K562 (cell line): ENCODE measurements around the gene ANXA3. TPM values are rescaled to one million over a fixed set of nuclear protein-coding genes. Genes with fewer than 3 reads are reported as not detected.
A peak's percentile ranks its signal among the peaks of the same experiment; 100 is the strongest.

Source experiments
- ATF1 ChIP-seq, 2 experiments: fragments of 450-650 bp in 1 of 2; IDR thresholded peaks; 2 replicates each; pipeline ENCODE4 v1.6.1; 2016; ENCODE audit warnings: missing compliant biosample characterization in 1 of 2, missing genetic modification characterization in 1 of 2
- BACH1 ChIP-seq: fragments of 200-800 bp; sonication (Bioruptor generic); IDR thresholded peaks from 2 replicates; pipeline ENCODE4 v1.6.1; 2016; ENCODE audit warnings: missing genetic modification characterization, missing compliant biosample characterization
- BRD9 ChIP-seq: fragments of 450-650 bp; IDR thresholded peaks from 2 replicates; pipeline ENCODE4 v1.6.1; 2018; ENCODE audit warnings: low read depth; ENCODE audit not compliant: partially characterized antibody
- HDAC2 ChIP-seq: fragments of 450-650 bp; IDR thresholded peaks from 2 replicates; pipeline ENCODE4 v1.6.1; 2016; ENCODE audit warnings: mild to moderate bottlenecking
- KDM1A ChIP-seq, 2 experiments: fragments of 450-650 bp; IDR thresholded peaks; 2 replicates each; pipeline ENCODE4 v1.6.1; 2016; ENCODE audit warnings: mild to moderate bottlenecking in 2 of 2
- NFRKB ChIP-seq: fragments of 450-650 bp; IDR thresholded peaks from 2 replicates; pipeline ENCODE4 v1.6.1; 2016; ENCODE audit warnings: low read depth
- POLR2H ChIP-seq: IDR thresholded peaks from 2 replicates; pipeline ENCODE4 v1.6.1; 2016; ENCODE audit warnings: missing genetic modification characterization, low read depth, mild to moderate bottlenecking, control low read depth, missing compliant biosample characterization, moderate library complexity
- XRCC5 ChIP-seq: fragments of 200-400 bp; formaldehyde crosslinking; IDR thresholded peaks from 2 replicates; pipeline ENCODE4 v1.6.1; 2017; ENCODE audit warnings: low read depth, mild to moderate bottlenecking, low read length
- polyA plus RNA-seq, 8 experiments: library from polyadenylated mRNA; depleted of rRNA in 4 of 8; stranded (reverse) in 5 of 8; unstranded in 3 of 8; fragments of >200 nt; fragmentation: Nextera tagmentation in 2 of 8; fragmentation: Illumina TruSeq in 1 of 8; extraction: Ambion mirVana in 2 of 8; extraction: Trizol in 1 of 8; gene quantifications; 2 replicates each; pipeline versions ENCODE4 v1.2.1 to v1.2.3, GENCODE V29; 2011 to 2014; ENCODE audit warnings: inconsistent platforms in 1 of 8, missing spikeins in 1 of 8
- total RNA-seq, 7 experiments: library from RNA; depleted of rRNA in 6 of 7; stranded (reverse); fragments of >200 nt in 6 of 7; fragmentation: Illumina TruSeq in 2 of 7; extraction: Trizol in 2 of 7; gene quantifications; 2 replicates each; pipeline versions ENCODE4 v1.2.1 to v1.2.3, GENCODE V29; 2011 to 2021; ENCODE audit warnings: low replicate concordance in 1 of 7
- TF ChIP-seq, protein P1 (sequence below), 2 experiments: fragments of 450-650 bp; IDR thresholded peaks; 2 replicates each; pipeline ENCODE4 v1.6.1; 2018; ENCODE audit warnings: mild to moderate bottlenecking in 2 of 2, low read depth in 1 of 2; ENCODE audit not compliant: partially characterized antibody in 2 of 2
- TF ChIP-seq, protein P2 (sequence below), 2 experiments: IDR thresholded peaks; 2 replicates each; pipeline ENCODE4 v1.6.1; 2012; ENCODE audit warnings: improper control_type of control experiment in 2 of 2, low read depth in 2 of 2, low read length in 2 of 2, borderline replicate concordance in 1 of 2
- TF ChIP-seq, protein P3 (sequence below): fragments of 450-650 bp; IDR thresholded peaks from 2 replicates; pipeline ENCODE4 v1.7.0; 2016; ENCODE audit warnings: borderline replicate concordance
- TF ChIP-seq, protein P4 (sequence below), 2 experiments: fragments of 450-650 bp; conservative IDR thresholded peaks; 2 replicates each; pipeline ENCODE4 v1.6.1; 2017; ENCODE audit warnings: mild to moderate bottlenecking in 2 of 2, moderate library complexity in 2 of 2

Gene ANXA3
- total and polyA plus RNA-seq, 9 of the 15 experiments (the other 6 are each of a cell fraction or from before 2014, with no cell fraction given): 6.3 to 15.5 (median 9.8) TPM

DNA sequence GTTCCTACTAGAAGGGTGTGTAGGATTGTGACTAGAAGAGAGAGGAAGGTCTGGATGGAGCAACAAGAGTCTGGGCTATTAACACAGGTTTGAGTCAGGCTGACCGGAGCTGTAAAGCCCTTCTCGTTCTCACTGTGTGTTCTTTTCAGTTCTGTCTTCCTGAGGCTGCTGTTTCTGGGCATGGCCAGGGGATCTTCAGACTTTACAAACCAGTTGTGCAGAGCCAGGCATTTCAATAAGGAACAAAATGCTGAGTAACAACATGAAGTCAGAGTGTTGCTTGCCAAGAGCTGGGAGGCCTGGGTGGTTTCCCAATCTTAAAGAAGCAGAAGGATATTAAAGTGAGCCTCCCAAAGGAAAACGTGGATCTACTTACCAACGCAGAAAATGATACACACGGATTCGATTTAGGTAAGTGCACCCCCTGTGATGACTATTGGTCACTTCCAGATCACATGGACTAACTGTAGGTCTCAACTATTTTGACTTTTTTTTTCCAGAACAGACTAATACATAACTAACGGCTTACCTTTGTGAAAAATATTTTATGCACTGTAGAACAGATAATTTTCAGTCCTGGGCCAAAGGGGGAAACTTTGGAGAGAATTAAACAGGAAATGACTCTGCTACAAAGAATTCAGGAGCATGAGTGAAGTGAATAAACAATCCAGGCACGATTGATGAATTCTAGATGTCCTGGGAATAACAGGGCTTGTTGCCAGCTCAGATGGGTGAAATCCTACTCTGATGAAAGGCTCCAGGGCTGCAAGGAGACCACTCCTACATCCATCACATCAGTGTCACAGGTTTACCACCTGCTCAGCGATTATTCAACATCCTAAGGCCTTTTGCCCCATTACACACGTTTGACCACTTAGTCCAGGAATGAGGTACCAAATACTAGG is 94.5 kb downstream of the ANXA3 start (continued):
- TF ChIP-seq, protein P1, sequence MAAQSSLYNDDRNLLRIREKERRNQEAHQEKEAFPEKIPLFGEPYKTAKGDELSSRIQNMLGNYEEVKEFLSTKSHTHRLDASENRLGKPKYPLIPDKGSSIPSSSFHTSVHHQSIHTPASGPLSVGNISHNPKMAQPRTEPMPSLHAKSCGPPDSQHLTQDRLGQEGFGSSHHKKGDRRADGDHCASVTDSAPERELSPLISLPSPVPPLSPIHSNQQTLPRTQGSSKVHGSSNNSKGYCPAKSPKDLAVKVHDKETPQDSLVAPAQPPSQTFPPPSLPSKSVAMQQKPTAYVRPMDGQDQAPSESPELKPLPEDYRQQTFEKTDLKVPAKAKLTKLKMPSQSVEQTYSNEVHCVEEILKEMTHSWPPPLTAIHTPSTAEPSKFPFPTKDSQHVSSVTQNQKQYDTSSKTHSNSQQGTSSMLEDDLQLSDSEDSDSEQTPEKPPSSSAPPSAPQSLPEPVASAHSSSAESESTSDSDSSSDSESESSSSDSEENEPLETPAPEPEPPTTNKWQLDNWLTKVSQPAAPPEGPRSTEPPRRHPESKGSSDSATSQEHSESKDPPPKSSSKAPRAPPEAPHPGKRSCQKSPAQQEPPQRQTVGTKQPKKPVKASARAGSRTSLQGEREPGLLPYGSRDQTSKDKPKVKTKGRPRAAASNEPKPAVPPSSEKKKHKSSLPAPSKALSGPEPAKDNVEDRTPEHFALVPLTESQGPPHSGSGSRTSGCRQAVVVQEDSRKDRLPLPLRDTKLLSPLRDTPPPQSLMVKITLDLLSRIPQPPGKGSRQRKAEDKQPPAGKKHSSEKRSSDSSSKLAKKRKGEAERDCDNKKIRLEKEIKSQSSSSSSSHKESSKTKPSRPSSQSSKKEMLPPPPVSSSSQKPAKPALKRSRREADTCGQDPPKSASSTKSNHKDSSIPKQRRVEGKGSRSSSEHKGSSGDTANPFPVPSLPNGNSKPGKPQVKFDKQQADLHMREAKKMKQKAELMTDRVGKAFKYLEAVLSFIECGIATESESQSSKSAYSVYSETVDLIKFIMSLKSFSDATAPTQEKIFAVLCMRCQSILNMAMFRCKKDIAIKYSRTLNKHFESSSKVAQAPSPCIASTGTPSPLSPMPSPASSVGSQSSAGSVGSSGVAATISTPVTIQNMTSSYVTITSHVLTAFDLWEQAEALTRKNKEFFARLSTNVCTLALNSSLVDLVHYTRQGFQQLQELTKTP (IDR thresholded peaks at IDR 0.05; ENCODE audit: low read depth in 1 of 2, partially characterized antibody in 2 of 2): peak in 1 of 2 experiments; percentile 28
- TF ChIP-seq NFRKB (peak; percentile 75), XRCC5 (no peak), KDM1A (IDR thresholded peaks at IDR 0.05) (peak in 1 of 2 experiments; percentile 6; a peak in 1 of 4 replicates), BRD9 (peak; percentile 51), ATF1 (CRISPR knock-in tag; IDR thresholded peaks at IDR 0.05) (no peak), ATF1 (tag; IDR thresholded peaks at IDR 0.05) (peak; percentile 30; the same call in 1 of the 2 replicates), HDAC2 (peak; percentile 34; the same call in 1 of the 2 replicates), POLR2H (0 out of 2 replicates have a peak, but pooled peaks have one; percentile 14), BACH1 (peak; percentile 76; the same call in 1 of the 2 replicates)
- TF ChIP-seq, protein P2, sequence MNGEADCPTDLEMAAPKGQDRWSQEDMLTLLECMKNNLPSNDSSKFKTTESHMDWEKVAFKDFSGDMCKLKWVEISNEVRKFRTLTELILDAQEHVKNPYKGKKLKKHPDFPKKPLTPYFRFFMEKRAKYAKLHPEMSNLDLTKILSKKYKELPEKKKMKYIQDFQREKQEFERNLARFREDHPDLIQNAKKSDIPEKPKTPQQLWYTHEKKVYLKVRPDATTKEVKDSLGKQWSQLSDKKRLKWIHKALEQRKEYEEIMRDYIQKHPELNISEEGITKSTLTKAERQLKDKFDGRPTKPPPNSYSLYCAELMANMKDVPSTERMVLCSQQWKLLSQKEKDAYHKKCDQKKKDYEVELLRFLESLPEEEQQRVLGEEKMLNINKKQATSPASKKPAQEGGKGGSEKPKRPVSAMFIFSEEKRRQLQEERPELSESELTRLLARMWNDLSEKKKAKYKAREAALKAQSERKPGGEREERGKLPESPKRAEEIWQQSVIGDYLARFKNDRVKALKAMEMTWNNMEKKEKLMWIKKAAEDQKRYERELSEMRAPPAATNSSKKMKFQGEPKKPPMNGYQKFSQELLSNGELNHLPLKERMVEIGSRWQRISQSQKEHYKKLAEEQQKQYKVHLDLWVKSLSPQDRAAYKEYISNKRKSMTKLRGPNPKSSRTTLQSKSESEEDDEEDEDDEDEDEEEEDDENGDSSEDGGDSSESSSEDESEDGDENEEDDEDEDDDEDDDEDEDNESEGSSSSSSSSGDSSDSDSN (IDR thresholded peaks at IDR 0.05; ENCODE audit: borderline replicate concordance in 1 of 2, low read depth in 2 of 2, low read length in 2 of 2): no peak
- TF ChIP-seq, protein P3, sequence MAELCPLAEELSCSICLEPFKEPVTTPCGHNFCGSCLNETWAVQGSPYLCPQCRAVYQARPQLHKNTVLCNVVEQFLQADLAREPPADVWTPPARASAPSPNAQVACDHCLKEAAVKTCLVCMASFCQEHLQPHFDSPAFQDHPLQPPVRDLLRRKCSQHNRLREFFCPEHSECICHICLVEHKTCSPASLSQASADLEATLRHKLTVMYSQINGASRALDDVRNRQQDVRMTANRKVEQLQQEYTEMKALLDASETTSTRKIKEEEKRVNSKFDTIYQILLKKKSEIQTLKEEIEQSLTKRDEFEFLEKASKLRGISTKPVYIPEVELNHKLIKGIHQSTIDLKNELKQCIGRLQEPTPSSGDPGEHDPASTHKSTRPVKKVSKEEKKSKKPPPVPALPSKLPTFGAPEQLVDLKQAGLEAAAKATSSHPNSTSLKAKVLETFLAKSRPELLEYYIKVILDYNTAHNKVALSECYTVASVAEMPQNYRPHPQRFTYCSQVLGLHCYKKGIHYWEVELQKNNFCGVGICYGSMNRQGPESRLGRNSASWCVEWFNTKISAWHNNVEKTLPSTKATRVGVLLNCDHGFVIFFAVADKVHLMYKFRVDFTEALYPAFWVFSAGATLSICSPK: no peak
- TF ChIP-seq, protein P4, sequence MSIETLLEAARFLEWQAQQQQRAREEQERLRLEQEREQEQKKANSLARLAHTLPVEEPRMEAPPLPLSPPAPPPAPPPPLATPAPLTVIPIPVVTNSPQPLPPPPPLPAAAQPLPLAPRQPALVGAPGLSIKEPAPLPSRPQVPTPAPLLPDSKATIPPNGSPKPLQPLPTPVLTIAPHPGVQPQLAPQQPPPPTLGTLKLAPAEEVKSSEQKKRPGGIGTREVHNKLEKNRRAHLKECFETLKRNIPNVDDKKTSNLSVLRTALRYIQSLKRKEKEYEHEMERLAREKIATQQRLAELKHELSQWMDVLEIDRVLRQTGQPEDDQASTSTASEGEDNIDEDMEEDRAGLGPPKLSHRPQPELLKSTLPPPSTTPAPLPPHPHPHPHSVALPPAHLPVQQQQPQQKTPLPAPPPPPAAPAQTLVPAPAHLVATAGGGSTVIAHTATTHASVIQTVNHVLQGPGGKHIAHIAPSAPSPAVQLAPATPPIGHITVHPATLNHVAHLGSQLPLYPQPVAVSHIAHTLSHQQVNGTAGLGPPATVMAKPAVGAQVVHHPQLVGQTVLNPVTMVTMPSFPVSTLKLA (conservative IDR thresholded peaks at IDR 0.05): peak in 1 of 2 experiments; percentile 43; a peak in 2 of 4 replicates
